SK-N-MC (cell line): ENCODE measurements around the gene DMWD.

ENCODE experiments used
- EZH2 ChIP-seq: fragments of 200-600 bp; sonication (generic); IDR thresholded peaks from one replicate; pipeline ENCODE4 v1.6.1; 2017; ENCODE audit warnings: antibody characterized with exemption
- POLR2AphosphoS5 ChIP-seq: IDR thresholded peaks from 2 replicates; pipeline ENCODE4 v1.6.1; 2012; ENCODE audit warnings: mild to moderate bottlenecking, low read depth, low read length, borderline replicate concordance

DNA sequence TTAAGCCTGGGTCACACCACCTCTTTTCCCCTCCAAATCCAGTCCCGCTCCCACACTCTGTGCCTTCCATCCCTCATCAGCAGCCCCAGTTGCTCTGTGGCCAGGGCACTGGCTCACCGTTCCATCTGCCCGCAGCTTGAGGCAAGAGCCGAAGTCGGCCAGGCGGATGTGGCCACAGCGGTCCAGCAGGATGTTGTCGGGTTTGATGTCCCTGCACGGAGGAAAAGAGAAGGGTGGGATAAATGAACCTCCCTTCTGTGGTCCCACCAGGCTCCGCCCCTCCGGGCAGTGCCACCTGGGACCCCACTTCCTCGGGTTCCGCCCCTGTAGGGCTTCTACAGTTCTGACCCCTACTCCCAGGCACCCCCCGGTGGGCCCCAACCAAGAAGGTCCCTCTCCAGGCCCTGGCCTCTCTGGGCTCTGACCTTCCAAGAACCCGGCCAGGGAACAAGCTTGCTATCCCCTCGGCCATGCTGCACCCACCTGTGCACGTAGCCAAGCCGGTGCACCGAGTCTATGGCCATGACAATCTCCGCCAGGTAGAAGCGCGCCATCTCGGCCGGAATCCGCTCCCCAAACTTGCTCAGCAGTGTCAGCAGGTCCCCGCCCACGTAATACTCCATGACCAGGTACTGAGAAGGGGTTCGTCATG, 14.5 kb downstream of the DMWD start:
- TF ChIP-seq EZH2 (no peak), POLR2AphosphoS5 (no peak)
